GM12873 (cell line): ENCODE measurements around the gene MRPL14.
A peak's percentile ranks its signal among the peaks of the same experiment; 100 is the strongest.

ENCODE experiments used
- CTCF ChIP-seq: IDR thresholded peaks from 2 replicates; pipeline ENCODE4 v1.5.1; 2012; ENCODE audit warnings: low read depth, mild to moderate bottlenecking, moderate library complexity, low read length, control low read depth; ENCODE audit not compliant: insufficient read depth; ENCODE audit errors: missing control alignments

The MRPL14 gene

GRCh38 chr6:44117397-44118128 is 9.7 kb downstream of the MRPL14 start:
- no peak for TF ChIP-seq CTCF

GRCh38 chr6:44116641-44117382 is 10.4 kb downstream of the MRPL14 start:
- no peak for TF ChIP-seq CTCF

- TF ChIP-seq CTCF: no peak
Measured at GRCh38 chr6:44115866-44116265, 11.4 kb downstream of the MRPL14 start.

GRCh38 chr6:44113414-44113813 is 13.8 kb downstream of the MRPL14 start:
- TF ChIP-seq CTCF: peak; percentile 43

GRCh38 chr6:44111434-44112417 is 15.5 kb downstream of the MRPL14 start:
- TF ChIP-seq CTCF: no peak

GRCh38 chr6:44110966-44111365 is 16.3 kb downstream of the MRPL14 start:
- TF ChIP-seq CTCF: no peak
